ENCODE results near the gene WFDC1. TPM values are rescaled to one million over a fixed set of nuclear protein-coding genes. Genes with fewer than 3 reads are reported as not detected.

Gene WFDC1
- total and polyA plus RNA-seq, 2 of the 4 experiments (the other 2 are of a cell fraction), result 4.7 to 6.8 TPM

GRCh38 chr16:84270071-84270470, 24.6 kb upstream of the WFDC1 start:
- POLR2A ChIA-PET (ENCODE audit: unreplicated experiment), result no interaction called here
- no peak overlapping the region for H3K9ac ChIP-seq (ENCODE audit: low read depth, low read length)
- H2BK15ac ChIP-seq (ENCODE audit: low read depth, low read length), result no peak overlapping the region
- H4K91ac ChIP-seq (ENCODE audit: insufficient read depth, low read depth, low read length), result no peak overlapping the region
- no peak overlapping the region for H4K8ac ChIP-seq (ENCODE audit: low read depth in 2 of 2, low read length in 2 of 2)
- no peak overlapping the region for H3K4ac ChIP-seq (ENCODE audit: low read depth, low read length)
- no peak overlapping the region for H3K56ac ChIP-seq (ENCODE audit: extremely low read depth, insufficient read depth, low read length)
- no peaks in the 10 kb centered on the region for H4K20me1 ChIP-seq (ENCODE audit: insufficient read depth, low read length)
- H3K14ac ChIP-seq (replicated peaks; ENCODE audit: low read depth, low read length), result no peak overlapping the region
- BruUV-seq (replicated peaks), result no TSS peak
- H4K5ac ChIP-seq (ENCODE audit: low read depth, low read length), result no peak overlapping the region
- H2AK9ac ChIP-seq (replicated peaks; ENCODE audit: low read depth, low read length, poor library complexity), result no peak overlapping the region
- no peak overlapping the region for H3K27ac ChIP-seq (ENCODE audit: insufficient read depth, low read length)
- no peak for ATAC-seq (ENCODE audit: low read depth)
- no peaks in the 10 kb centered on the region for H3K9me1 ChIP-seq (ENCODE audit: insufficient read depth, low read length)
- no peak overlapping the region for H3K18ac ChIP-seq (ENCODE audit: low read depth, low read length)
- no peak for DNase-seq
- CTCF ChIA-PET, result no interaction called here
- no peak overlapping the region for H2BK20ac ChIP-seq (ENCODE audit: low read depth, low read length)
- no peaks in the 10 kb centered on the region for H3K79me1 ChIP-seq (ENCODE audit: low read depth in 1 of 2, low read length in 2 of 2)
- dilution Hi-C loops (cut with HindIII; ENCODE audit: low sequenced_read_pairs, unreplicated experiment), result no loop called here
- TF ChIP-seq POLR2A (IDR thresholded peaks at IDR 0.05; ENCODE audit: low read depth, low read length) (no peak), CEBPB (IDR thresholded peaks at IDR 0.05; ENCODE audit: low read depth, low read length) (no peak), RCOR1 (IDR thresholded peaks at IDR 0.05; ENCODE audit: insufficient replicate concordance, low read length) (no peak), ELK1 (IDR thresholded peaks at IDR 0.05; ENCODE audit: borderline replicate concordance, low read depth, low read length) (no peak), SMC3 (IDR thresholded peaks at IDR 0.05; ENCODE audit: low read depth, low read length) (no peak), FOS (IDR thresholded peaks at IDR 0.05; ENCODE audit: low read depth, low read length) (no peak), MAZ (IDR thresholded peaks at IDR 0.05; ENCODE audit: borderline replicate concordance, low read depth, low read length) (no peak), MXI1 (IDR thresholded peaks at IDR 0.05; ENCODE audit: borderline replicate concordance, low read depth, low read length) (no peak)
- TF ChIP-seq, protein P1, sequence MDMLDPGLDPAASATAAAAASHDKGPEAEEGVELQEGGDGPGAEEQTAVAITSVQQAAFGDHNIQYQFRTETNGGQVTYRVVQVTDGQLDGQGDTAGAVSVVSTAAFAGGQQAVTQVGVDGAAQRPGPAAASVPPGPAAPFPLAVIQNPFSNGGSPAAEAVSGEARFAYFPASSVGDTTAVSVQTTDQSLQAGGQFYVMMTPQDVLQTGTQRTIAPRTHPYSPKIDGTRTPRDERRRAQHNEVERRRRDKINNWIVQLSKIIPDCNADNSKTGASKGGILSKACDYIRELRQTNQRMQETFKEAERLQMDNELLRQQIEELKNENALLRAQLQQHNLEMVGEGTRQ (IDR thresholded peaks at IDR 0.05; ENCODE audit: low read depth, low read length), result no peak
- no peak overlapping the region for H3K4me3 ChIP-seq (ENCODE audit: insufficient read depth, low read depth, low read length)
- WGBS, 2 experiments (ENCODE audit: extremely low coverage in 2 of 2, insufficient read length in 1 of 2), result 69% methylated on average over 2 of the region's 9 CpGs; no CpG with 5 or more reads in 1 of the 2 experiments
- no peak overlapping the region for H2BK5ac ChIP-seq (ENCODE audit: low read depth, low read length, poor library complexity, severe bottlenecking)
- no peak overlapping the region for H2BK120ac ChIP-seq (ENCODE audit: low read depth, low read length)
- H3K27me3 ChIP-seq (ENCODE audit: control insufficient read depth, insufficient read depth, low read length), result peaks cover 54% of the 10 kb centered on the region
- intact Hi-C loops (cut with micrococcal nuclease), result no loop called here
- H3K36me3 ChIP-seq (ENCODE audit: control insufficient read depth, insufficient read depth, low read length), result no peaks in the 10 kb centered on the region
- H3K4me1 ChIP-seq (ENCODE audit: control insufficient read depth, insufficient read depth, low read length), result no peaks in the 10 kb centered on the region
- H3K9me3 ChIP-seq (ENCODE audit: control insufficient read depth, insufficient read depth, low read length), result no peaks in the 10 kb centered on the region; the same call in 1 of the 2 replicates
- no peak overlapping the region for H3K4me2 ChIP-seq (ENCODE audit: low read depth, low read length)
- in situ Hi-C loops (cut with MboI; ENCODE audit: low sequenced_read_pairs), result no loop called here
- no peak overlapping the region for H3K23ac ChIP-seq (ENCODE audit: low read depth, low read length)
- H2AK5ac ChIP-seq (ENCODE audit: low read depth, low read length), result no peak overlapping the region
- H2AFZ ChIP-seq (replicated peaks; ENCODE audit: low read length, poor library complexity), result no peak overlapping the region

Measured in IMR-90 (cell line).